PC-3 (cell line): ENCODE measurements around the gene BNIP2. TPM values are rescaled to one million over a fixed set of nuclear protein-coding genes. Genes with fewer than 3 reads are reported as not detected.

ENCODE experiments used
- ATAC-seq: fragments of 200-7000 bp; cut with Tn5 transposase; 2 replicates; pipeline ENCODE4 v1.9.1; 2020; ENCODE audit warnings: mild to moderate bottlenecking, moderate library complexity
- BruUV-seq: library from RNA; stranded (reverse); fragments of 400-500 nt; replicated peaks from 2 replicates; lab custom pipeline; 2021; lab: Mats Ljungman, UMichigan
- CTCF ChIA-PET: fragments of 300-600 bp; sonication (Branson Sonifier 250); formaldehyde crosslinking; loops from one replicate; lab custom pipeline; 2022; ENCODE audit warnings: antibody characterized with exemption; lab: Charles Lee
- POLR2A ChIA-PET: fragments of 300-600 bp; sonication (Branson Sonifier 250); formaldehyde crosslinking; loops from one replicate; lab custom pipeline; 2022; ENCODE audit warnings: antibody characterized with exemption; ENCODE audit not compliant: unreplicated experiment; lab: Charles Lee
- DNase-seq: peaks from one replicate; pipeline ENCODE4 v3.0.0-alpha.2; 2015
- H2AFZ ChIP-seq: fragments of 300-600 bp; sonication (generic); 2 replicates; pipeline ENCODE4 v1.6.0; 2016; ENCODE audit warnings: antibody characterized with exemption, low read length
- H3F3A ChIP-seq: fragments of 300-600 bp; sonication (generic); one replicate; pipeline ENCODE4 v1.6.0; 2017; ENCODE audit warnings: antibody characterized with exemption, low read length, control low read depth, mild to moderate bottlenecking; ENCODE audit not compliant: unreplicated experiment
- H3K27ac ChIP-seq: fragments of 300-600 bp; sonication (generic); 2 replicates; pipeline ENCODE4 v1.5.1; 2016; ENCODE audit warnings: mild to moderate bottlenecking, low read length
- H3K27me3 ChIP-seq: fragments of 300-600 bp; sonication (generic); 2 replicates; pipeline ENCODE4 v1.6.1; 2016; ENCODE audit warnings: low read length, mixed read lengths
- H3K36me3 ChIP-seq: fragments of 300-600 bp; sonication (generic); 2 replicates; pipeline ENCODE4 v1.6.1; 2016; ENCODE audit warnings: low read depth, mixed run types, low read length, mixed read lengths
- H3K4me1 ChIP-seq: fragments of 300-600 bp; sonication (generic); 2 replicates; pipeline ENCODE4 v1.5.1; 2016; ENCODE audit warnings: low read length; ENCODE audit not compliant: insufficient read depth
- H3K4me2 ChIP-seq: fragments of 300-600 bp; sonication (generic); 2 replicates; pipeline ENCODE4 v1.6.0; 2016; ENCODE audit warnings: low read length
- H3K4me3 ChIP-seq: fragments of 300-600 bp; sonication (generic); 2 replicates; pipeline ENCODE4 v1.5.1; 2016; ENCODE audit warnings: mild to moderate bottlenecking, low read length, mixed read lengths
- H3K79me2 ChIP-seq: fragments of 300-600 bp; sonication (generic); 2 replicates; pipeline ENCODE4 v1.6.1; 2017; ENCODE audit warnings: low read length, mixed read lengths
- H3K9ac ChIP-seq: fragments of 300-600 bp; sonication (generic); 2 replicates; pipeline ENCODE4 v1.6.0; 2016; ENCODE audit warnings: mild to moderate bottlenecking, low read length
- H3K9me2 ChIP-seq: fragments of 300-600 bp; sonication (generic); replicated peaks from 2 replicates; pipeline ENCODE4 v1.6.1; 2016; ENCODE audit warnings: mixed run types, low read length, mixed read lengths
- H3K9me3 ChIP-seq: fragments of 300-600 bp; sonication (generic); 2 replicates; pipeline ENCODE4 v1.6.1; 2016; ENCODE audit warnings: low read length, mixed read lengths
- H4K20me1 ChIP-seq: fragments of 300-600 bp; sonication (generic); 2 replicates; pipeline ENCODE4 v1.6.1; 2016; ENCODE audit warnings: low read length, mixed read lengths
- EZH2 ChIP-seq: fragments of 300-600 bp; sonication (generic); IDR thresholded peaks from one replicate; pipeline ENCODE4 v1.6.1; 2017; ENCODE audit warnings: antibody characterized with exemption, mild to moderate bottlenecking, low read length; ENCODE audit not compliant: unreplicated experiment
- EZH2phosphoT487 ChIP-seq: fragments of 300-600 bp; sonication (generic); IDR thresholded peaks from 2 replicates; pipeline ENCODE4 v1.6.1; 2018; ENCODE audit warnings: mild to moderate bottlenecking, antibody characterized with exemption, low read length, borderline replicate concordance
- intact Hi-C: fragments of 100-400 bp; cut with micrococcal nuclease; formaldehyde crosslinking; loops from 2 replicates; pipeline ENCODE4 v1.9.0; 2023
- total RNA-seq: library from RNA; depleted of rRNA; stranded (reverse); fragments of >200 nt; gene quantifications from 2 replicates; pipeline ENCODE4 v1.2.3, GENCODE V29; 2014
- TF ChIP-seq, protein P1 (sequence below): fragments of 300-600 bp; sonication (generic); conservative IDR thresholded peaks from 2 replicates; pipeline ENCODE4 v1.5.1; 2017; ENCODE audit warnings: antibody characterized with exemption, low read depth, mild to moderate bottlenecking, low read length

The BNIP2 gene
- total RNA-seq, 1 experiment from 2014 or later = 46.1 TPM

DNA sequence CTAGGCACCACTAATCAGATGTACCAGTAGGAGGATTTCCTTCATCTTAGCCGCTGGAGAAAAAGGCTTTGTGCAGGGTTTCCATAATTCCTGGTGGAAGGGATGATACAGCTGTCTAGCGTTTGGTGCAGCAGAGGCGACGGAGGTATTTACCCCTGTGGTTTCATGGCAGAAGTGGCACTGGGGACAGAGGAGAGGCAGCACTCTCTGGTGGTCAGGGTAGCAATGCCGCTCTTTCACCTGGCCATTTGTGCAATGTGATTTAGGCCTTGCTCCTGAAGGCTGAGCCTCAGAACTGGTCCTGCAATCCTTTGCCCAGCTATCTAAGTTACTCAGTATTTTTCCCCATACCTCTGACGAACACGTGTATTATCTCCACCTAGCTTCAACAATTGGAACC lies 47.1 kb upstream of the BNIP2 start:
- Histone ChIP-seq H3K4me1 (no peaks in the 10 kb centered on the region), H3K9me3 (no peaks in the 10 kb centered on the region), H3K27ac (no peak overlapping the region), H3K9ac (no peak overlapping the region), H3K36me3 (no peaks in the 10 kb centered on the region), H2AFZ (no peak overlapping the region), H3K4me3 (no peak overlapping the region), H3K79me2 (no peaks in the 10 kb centered on the region), H3K9me2 (no peaks in the 10 kb centered on the region), H4K20me1 (no peaks in the 10 kb centered on the region), H3F3A (no peaks in the 10 kb centered on the region), H3K27me3 (peaks cover 21% of the 10 kb centered on the region), H3K4me2 (no peak overlapping the region)
- ATAC-seq = no peak
- TF ChIP-seq, protein P1, sequence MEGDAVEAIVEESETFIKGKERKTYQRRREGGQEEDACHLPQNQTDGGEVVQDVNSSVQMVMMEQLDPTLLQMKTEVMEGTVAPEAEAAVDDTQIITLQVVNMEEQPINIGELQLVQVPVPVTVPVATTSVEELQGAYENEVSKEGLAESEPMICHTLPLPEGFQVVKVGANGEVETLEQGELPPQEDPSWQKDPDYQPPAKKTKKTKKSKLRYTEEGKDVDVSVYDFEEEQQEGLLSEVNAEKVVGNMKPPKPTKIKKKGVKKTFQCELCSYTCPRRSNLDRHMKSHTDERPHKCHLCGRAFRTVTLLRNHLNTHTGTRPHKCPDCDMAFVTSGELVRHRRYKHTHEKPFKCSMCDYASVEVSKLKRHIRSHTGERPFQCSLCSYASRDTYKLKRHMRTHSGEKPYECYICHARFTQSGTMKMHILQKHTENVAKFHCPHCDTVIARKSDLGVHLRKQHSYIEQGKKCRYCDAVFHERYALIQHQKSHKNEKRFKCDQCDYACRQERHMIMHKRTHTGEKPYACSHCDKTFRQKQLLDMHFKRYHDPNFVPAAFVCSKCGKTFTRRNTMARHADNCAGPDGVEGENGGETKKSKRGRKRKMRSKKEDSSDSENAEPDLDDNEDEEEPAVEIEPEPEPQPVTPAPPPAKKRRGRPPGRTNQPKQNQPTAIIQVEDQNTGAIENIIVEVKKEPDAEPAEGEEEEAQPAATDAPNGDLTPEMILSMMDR = no peak
- TF ChIP-seq EZH2phosphoT487 (no peak), EZH2 (no peak)
- CTCF ChIA-PET = no interaction called here
- no TSS peak for BruUV-seq
- DNase-seq = no peak
- intact Hi-C loops = no loop called here
- POLR2A ChIA-PET = no interaction called here

DNA sequence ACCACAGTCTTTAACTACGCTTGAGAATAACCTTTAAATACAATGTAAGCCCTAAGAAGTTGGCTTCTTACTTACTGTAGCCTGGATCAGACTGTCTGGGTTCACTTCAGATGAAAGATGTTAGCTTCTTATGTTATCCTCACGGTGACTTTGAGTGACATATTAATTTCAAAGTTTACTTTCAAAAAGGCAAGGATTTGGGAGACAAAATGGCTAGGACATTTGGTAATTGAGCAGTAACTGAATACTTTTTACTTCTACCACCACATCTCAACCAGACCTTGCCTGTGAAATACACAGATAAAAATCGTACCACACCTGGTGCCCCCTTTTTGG lies 36.0 kb upstream of the BNIP2 start:
- no TSS peak for BruUV-seq
- Histone ChIP-seq H3K4me3 (no peak overlapping the region), H3K79me2 (no peaks in the 10 kb centered on the region), H3K4me2 (no peak overlapping the region), H4K20me1 (no peaks in the 10 kb centered on the region), H2AFZ (no peak overlapping the region), H3K9me3 (no peaks in the 10 kb centered on the region), H3K27me3 (peaks cover 77% of the 10 kb centered on the region), H3F3A (no peaks in the 10 kb centered on the region), H3K9me2 (no peaks in the 10 kb centered on the region), H3K4me1 (no peaks in the 10 kb centered on the region), H3K9ac (no peak overlapping the region), H3K27ac (no peak overlapping the region), H3K36me3 (no peaks in the 10 kb centered on the region)
- ChIA-PET POLR2A (no interaction called here), CTCF (interaction anchor here (0.6 to 1.1 kb wide), 3 partner anchors 17 to 719 kb away, joined by 3 to 4 read pairs (median 3); no protein-coding TSS in a partner anchor)
- intact Hi-C loops = loop anchor here (1.0 to 5.0 kb wide), 4 partner anchors 34 to 601 kb away; no protein-coding TSS in a partner anchor
- TF ChIP-seq, protein P1 = no peak
- TF ChIP-seq EZH2phosphoT487 = no peak
- no peak for TF ChIP-seq EZH2
- no peak for DNase-seq
- no peak for ATAC-seq

DNA sequence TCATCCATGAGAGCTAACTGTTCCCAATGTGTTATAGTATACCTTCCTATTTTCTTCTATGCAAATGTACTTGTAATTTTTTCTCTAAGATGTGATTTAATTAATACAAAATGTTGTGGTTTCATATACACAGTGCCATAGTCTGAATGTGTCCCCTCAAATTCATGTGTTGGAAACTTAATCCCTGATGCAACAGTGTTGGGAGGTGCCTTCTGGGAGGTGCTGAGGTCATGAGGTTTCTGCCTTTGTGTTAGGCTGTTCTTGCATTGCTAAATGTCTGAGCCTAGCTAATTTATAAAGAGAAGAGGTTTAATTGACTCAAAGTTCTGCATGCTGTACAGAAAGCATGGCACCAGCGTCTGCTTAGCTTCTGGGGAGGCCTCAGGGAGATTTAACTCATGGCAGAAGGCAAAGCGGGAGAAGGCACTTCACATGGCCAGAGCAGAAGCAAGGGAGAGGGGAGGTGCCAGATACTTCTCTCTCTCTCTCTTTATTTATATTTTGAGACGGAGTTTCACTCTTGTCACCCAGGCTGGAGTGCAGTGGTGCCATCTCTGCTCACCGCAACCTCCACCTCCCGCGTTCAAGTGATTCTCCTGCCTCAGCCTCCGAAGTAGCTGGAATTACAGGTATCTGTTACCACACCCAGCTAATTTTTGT lies 34.7 kb upstream of the BNIP2 start:
- TF ChIP-seq, protein P1 = no peak
- TF ChIP-seq EZH2phosphoT487 = no peak
- no peak for TF ChIP-seq EZH2
- ATAC-seq (no peak), DNase-seq (no peak)
- no peaks in the 10 kb centered on the region for H3K9me3 ChIP-seq
- POLR2A ChIA-PET = no interaction called here
- H3K4me2 ChIP-seq = no peak overlapping the region
- H3F3A ChIP-seq = no peaks in the 10 kb centered on the region
- no peaks in the 10 kb centered on the region for H3K9me2 ChIP-seq
- BruUV-seq = no TSS peak
- H3K27me3 ChIP-seq = peaks cover 70% of the 10 kb centered on the region
- H4K20me1 ChIP-seq = no peaks in the 10 kb centered on the region
- H3K4me3 ChIP-seq = no peak overlapping the region
- no peak overlapping the region for H2AFZ ChIP-seq
- CTCF ChIA-PET = interaction anchor here (0.8 kb wide), 1 partner anchor 603 kb away, joined by 3 read pairs; no protein-coding TSS in a partner anchor
- intact Hi-C loops = loop anchor here (2.0 kb wide), 1 partner anchor 33 kb away; no protein-coding TSS in a partner anchor
- no peak overlapping the region for H3K9ac ChIP-seq
- H3K36me3 ChIP-seq = no peaks in the 10 kb centered on the region
- no peaks in the 10 kb centered on the region for H3K79me2 ChIP-seq
- no peaks in the 10 kb centered on the region for H3K4me1 ChIP-seq
- no peak overlapping the region for H3K27ac ChIP-seq
